ENCODE results near the gene ITPR2.
A peak's percentile ranks its signal among the peaks of the same experiment; 100 is the strongest.
"Not testable (repeated sequence)": the region's sequence is repeated elsewhere in the genome, so short reads cannot be mapped to it uniquely, and the experiment has no call there.

The ITPR2 gene

DNA sequence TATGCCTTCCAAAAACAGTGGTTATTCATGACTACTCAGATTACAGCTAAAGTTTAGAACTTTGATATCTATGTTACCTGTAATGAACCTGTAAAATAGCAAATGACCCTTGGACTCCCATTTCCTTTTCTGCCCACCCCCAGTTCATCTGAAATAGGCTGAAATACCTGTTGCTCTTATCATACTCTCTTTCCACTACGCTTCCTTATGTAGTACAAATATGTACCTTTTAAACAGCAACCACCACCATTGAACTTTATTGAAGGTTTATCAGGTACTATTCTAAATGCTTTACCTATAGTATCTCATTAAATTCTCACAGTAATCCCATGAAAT lies 398.0 kb downstream of the ITPR2 start:
- no peak overlapping the region for H3K4me3 ChIP-seq (ENCODE audit: low read length, poor library complexity, severe bottlenecking)
- no peaks in the 10 kb centered on the region for H3K9me3 ChIP-seq (ENCODE audit: insufficient read depth, low read depth, low read length)
- no peak for TF ChIP-seq EZH2phosphoT487 (IDR thresholded peaks at IDR 0.05; ENCODE audit: borderline replicate concordance)
- TF ChIP-seq, protein P1, sequence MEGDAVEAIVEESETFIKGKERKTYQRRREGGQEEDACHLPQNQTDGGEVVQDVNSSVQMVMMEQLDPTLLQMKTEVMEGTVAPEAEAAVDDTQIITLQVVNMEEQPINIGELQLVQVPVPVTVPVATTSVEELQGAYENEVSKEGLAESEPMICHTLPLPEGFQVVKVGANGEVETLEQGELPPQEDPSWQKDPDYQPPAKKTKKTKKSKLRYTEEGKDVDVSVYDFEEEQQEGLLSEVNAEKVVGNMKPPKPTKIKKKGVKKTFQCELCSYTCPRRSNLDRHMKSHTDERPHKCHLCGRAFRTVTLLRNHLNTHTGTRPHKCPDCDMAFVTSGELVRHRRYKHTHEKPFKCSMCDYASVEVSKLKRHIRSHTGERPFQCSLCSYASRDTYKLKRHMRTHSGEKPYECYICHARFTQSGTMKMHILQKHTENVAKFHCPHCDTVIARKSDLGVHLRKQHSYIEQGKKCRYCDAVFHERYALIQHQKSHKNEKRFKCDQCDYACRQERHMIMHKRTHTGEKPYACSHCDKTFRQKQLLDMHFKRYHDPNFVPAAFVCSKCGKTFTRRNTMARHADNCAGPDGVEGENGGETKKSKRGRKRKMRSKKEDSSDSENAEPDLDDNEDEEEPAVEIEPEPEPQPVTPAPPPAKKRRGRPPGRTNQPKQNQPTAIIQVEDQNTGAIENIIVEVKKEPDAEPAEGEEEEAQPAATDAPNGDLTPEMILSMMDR (conservative IDR thresholded peaks at IDR 0.05; ENCODE audit: low read length), result no peak
- H3K79me2 ChIP-seq (ENCODE audit: insufficient read depth, low read length), result no peaks in the 10 kb centered on the region
- H3K4me1 ChIP-seq (ENCODE audit: insufficient read depth, low read length, poor library complexity, severe bottlenecking), result no peaks in the 10 kb centered on the region
- no peaks in the 10 kb centered on the region for H3K9me2 ChIP-seq (replicated peaks; ENCODE audit: low read depth, low read length)
- no peak overlapping the region for H3K9ac ChIP-seq (ENCODE audit: low read depth, low read length, poor library complexity, severe bottlenecking)
- no peaks in the 10 kb centered on the region for H3K27me3 ChIP-seq (ENCODE audit: insufficient read depth, low read length, poor library complexity, severe bottlenecking)
- no peak overlapping the region for H3K4me2 ChIP-seq (ENCODE audit: low read depth, low read length, poor library complexity, severe bottlenecking)
- H4K20me1 ChIP-seq (ENCODE audit: insufficient read depth, low read length, poor library complexity, severe bottlenecking), result no peaks in the 10 kb centered on the region
- no peaks in the 10 kb centered on the region; the same call in 1 of the 2 replicates for H3K36me3 ChIP-seq (ENCODE audit: insufficient read depth, low read length)
- H2AFZ ChIP-seq (ENCODE audit: low read length), result no peak overlapping the region
- H3F3A ChIP-seq (ENCODE audit: low read depth), result 0 out of 2 replicates have a peak, but pooled peaks cover 3% of the 10 kb centered on the region

DNA sequence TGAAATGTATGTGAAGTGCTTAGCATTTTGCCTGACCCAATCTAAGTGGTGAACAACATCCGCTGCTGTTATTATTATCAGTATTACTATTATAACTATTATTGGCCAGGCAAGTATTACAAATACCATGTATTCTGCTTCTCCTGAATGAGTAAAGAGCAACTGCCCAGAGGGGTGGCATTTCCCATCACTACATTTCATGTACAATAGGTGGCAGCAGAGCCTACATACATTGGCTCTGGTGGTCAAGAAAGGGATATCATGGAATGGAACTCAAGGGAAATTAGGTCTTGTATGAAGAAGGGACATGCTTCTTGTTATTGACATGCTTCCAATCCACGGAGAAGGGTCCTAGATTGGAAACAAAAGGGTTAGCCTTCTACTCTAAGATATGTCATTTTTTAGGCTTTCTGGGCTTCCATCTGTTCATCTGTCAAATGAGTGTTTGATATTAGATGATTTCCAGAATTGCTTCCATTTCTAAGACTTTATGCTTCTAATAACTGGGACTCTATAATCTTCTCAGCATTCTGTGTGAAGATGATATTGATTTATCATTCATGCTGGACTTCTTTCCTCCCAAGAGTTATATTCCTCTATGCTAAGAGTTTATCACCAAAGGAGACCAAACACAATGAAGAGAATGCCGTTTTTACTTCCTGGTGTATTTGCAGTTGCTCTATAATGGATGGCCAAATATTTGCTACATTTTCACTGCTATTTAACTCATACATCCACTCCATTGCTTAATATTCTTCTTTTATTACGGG lies 398.5 kb downstream of the ITPR2 start:
- Histone ChIP-seq H3K4me2 (ENCODE audit: low read depth, low read length, poor library complexity, severe bottlenecking) (no peak overlapping the region), H3K9me3 (ENCODE audit: insufficient read depth, low read depth, low read length) (no peaks in the 10 kb centered on the region), H4K20me1 (ENCODE audit: insufficient read depth, low read length, poor library complexity, severe bottlenecking) (no peaks in the 10 kb centered on the region), H3K9ac (ENCODE audit: low read depth, low read length, poor library complexity, severe bottlenecking) (no peak overlapping the region), H3K4me1 (ENCODE audit: insufficient read depth, low read length, poor library complexity, severe bottlenecking) (no peaks in the 10 kb centered on the region), H2AFZ (ENCODE audit: low read length) (no peak overlapping the region), H3K4me3 (ENCODE audit: low read length, poor library complexity, severe bottlenecking) (no peak overlapping the region), H3K9me2 (replicated peaks; ENCODE audit: low read depth, low read length) (no peaks in the 10 kb centered on the region), H3K36me3 (ENCODE audit: insufficient read depth, low read length) (no peaks in the 10 kb centered on the region), H3K27me3 (ENCODE audit: insufficient read depth, low read length, poor library complexity, severe bottlenecking) (no peaks in the 10 kb centered on the region), H3F3A (ENCODE audit: low read depth) (0 out of 2 replicates have a peak, but pooled peaks cover 3% of the 10 kb centered on the region), H3K79me2 (ENCODE audit: insufficient read depth, low read length) (no peaks in the 10 kb centered on the region)
- TF ChIP-seq EZH2phosphoT487 (IDR thresholded peaks at IDR 0.05; ENCODE audit: borderline replicate concordance), result no peak
- TF ChIP-seq, protein P1 (conservative IDR thresholded peaks at IDR 0.05; ENCODE audit: low read length), result peak; percentile 91

DNA sequence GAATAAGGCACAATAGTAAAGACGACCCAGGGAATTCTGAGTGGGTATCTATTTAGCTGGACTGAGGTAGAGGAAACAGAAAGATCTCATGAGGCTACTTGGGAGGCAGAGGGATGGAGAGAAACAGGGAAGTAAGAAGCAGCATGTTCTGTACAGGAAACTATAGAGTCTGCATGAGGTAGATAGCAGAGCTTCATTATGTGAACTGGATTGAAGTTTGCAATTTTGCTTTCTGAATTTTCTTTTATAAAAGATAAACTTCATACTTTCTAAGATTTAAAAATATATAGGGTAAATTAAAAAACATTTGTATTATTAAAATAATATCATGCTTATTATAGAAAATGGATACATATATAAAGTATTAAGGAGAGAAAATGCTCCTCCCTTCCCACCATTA lies 399.3 kb downstream of the ITPR2 start:
- not testable (repeated sequence) for H3K4me1 ChIP-seq (ENCODE audit: insufficient read depth, low read length, poor library complexity, severe bottlenecking); H3F3A ChIP-seq (ENCODE audit: low read depth); H2AFZ ChIP-seq (ENCODE audit: low read length); H3K9me2 ChIP-seq (replicated peaks; ENCODE audit: low read depth, low read length); H4K20me1 ChIP-seq (ENCODE audit: insufficient read depth, low read length, poor library complexity, severe bottlenecking); H3K4me3 ChIP-seq (ENCODE audit: low read length, poor library complexity, severe bottlenecking); H3K4me2 ChIP-seq (ENCODE audit: low read depth, low read length, poor library complexity, severe bottlenecking); H3K79me2 ChIP-seq (ENCODE audit: insufficient read depth, low read length); H3K36me3 ChIP-seq (ENCODE audit: insufficient read depth, low read length); H3K27me3 ChIP-seq (ENCODE audit: insufficient read depth, low read length, poor library complexity, severe bottlenecking); H3K9me3 ChIP-seq (ENCODE audit: insufficient read depth, low read depth, low read length); H3K9ac ChIP-seq (ENCODE audit: low read depth, low read length, poor library complexity, severe bottlenecking)

DNA sequence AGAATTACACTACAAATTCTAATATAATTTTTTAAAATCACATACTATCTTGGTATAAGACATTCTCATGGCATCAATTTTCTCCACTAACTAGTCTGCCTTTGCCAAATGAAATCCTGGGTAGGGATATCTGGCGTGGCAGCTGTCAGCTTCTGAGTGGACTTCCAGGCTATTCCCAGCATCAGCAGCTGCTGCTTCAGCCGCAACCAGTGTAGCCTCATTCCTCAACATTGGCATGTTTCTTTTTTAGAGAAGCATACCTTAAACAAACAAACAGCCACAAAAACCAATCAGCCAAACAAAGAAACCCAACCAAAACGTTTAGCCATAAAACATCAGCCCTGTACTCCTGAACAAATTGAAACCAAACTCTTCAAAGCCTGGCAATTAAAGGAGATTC lies 401.8 kb downstream of the ITPR2 start:
- no peak overlapping the region for H3K9ac ChIP-seq (ENCODE audit: low read depth, low read length, poor library complexity, severe bottlenecking)
- no peaks in the 10 kb centered on the region for H3K79me2 ChIP-seq (ENCODE audit: insufficient read depth, low read length)
- no peaks in the 10 kb centered on the region for H3K9me2 ChIP-seq (replicated peaks; ENCODE audit: low read depth, low read length)
- no peak overlapping the region for H3K4me3 ChIP-seq (ENCODE audit: low read length, poor library complexity, severe bottlenecking)
- H2AFZ ChIP-seq (ENCODE audit: low read length), result no peak overlapping the region
- H3K4me1 ChIP-seq (ENCODE audit: insufficient read depth, low read length, poor library complexity, severe bottlenecking), result no peaks in the 10 kb centered on the region
- TF ChIP-seq EZH2phosphoT487 (IDR thresholded peaks at IDR 0.05; ENCODE audit: borderline replicate concordance), result no peak
- TF ChIP-seq, protein P1 (conservative IDR thresholded peaks at IDR 0.05; ENCODE audit: low read length), result no peak
- no peaks in the 10 kb centered on the region for H3K9me3 ChIP-seq (ENCODE audit: insufficient read depth, low read depth, low read length)
- H3K27me3 ChIP-seq (ENCODE audit: insufficient read depth, low read length, poor library complexity, severe bottlenecking), result no peaks in the 10 kb centered on the region
- 0 out of 2 replicates have a peak, but pooled peaks cover 3% of the 10 kb centered on the region for H3F3A ChIP-seq (ENCODE audit: low read depth)
- no peak overlapping the region for H3K4me2 ChIP-seq (ENCODE audit: low read depth, low read length, poor library complexity, severe bottlenecking)
- no peaks in the 10 kb centered on the region for H4K20me1 ChIP-seq (ENCODE audit: insufficient read depth, low read length, poor library complexity, severe bottlenecking)
- H3K36me3 ChIP-seq (ENCODE audit: insufficient read depth, low read length), result no peaks in the 10 kb centered on the region

DNA sequence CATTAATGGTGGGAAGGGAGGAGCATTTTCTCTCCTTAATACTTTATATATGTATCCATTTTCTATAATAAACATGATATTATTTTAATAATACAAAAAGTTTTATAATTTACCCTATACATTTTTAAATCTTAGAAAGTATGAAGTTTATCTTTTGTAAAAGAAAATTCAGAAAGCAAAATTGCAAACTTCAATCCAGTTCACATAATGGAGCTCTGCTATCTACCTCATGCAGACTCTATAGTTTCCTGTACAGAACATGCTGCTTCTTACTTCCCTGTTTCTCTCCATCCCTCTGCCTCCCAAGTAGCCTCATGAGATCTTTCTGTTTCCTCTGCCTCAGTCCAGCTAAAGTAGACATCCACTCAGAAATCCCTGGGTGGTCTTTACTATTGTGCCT lies 402.4 kb downstream of the ITPR2 start:
- not testable (repeated sequence) for H3F3A ChIP-seq (ENCODE audit: low read depth); H3K4me3 ChIP-seq (ENCODE audit: low read length, poor library complexity, severe bottlenecking)

More for the DNA sequence above, 402.4 kb downstream of the ITPR2 start:
- not testable (repeated sequence) for H3K4me1 ChIP-seq (ENCODE audit: insufficient read depth, low read length, poor library complexity, severe bottlenecking); H3K27me3 ChIP-seq (ENCODE audit: insufficient read depth, low read length, poor library complexity, severe bottlenecking); H3K36me3 ChIP-seq (ENCODE audit: insufficient read depth, low read length); H3K4me2 ChIP-seq (ENCODE audit: low read depth, low read length, poor library complexity, severe bottlenecking); H3K79me2 ChIP-seq (ENCODE audit: insufficient read depth, low read length); H2AFZ ChIP-seq (ENCODE audit: low read length); H3K9ac ChIP-seq (ENCODE audit: low read depth, low read length, poor library complexity, severe bottlenecking); H3K9me3 ChIP-seq (ENCODE audit: insufficient read depth, low read depth, low read length); H4K20me1 ChIP-seq (ENCODE audit: insufficient read depth, low read length, poor library complexity, severe bottlenecking); H3K9me2 ChIP-seq (replicated peaks; ENCODE audit: low read depth, low read length)

Data from Loucy (cell line).